ENCODE results near the gene DGKB. TPM values are rescaled to one million over a fixed set of nuclear protein-coding genes. Genes with fewer than 3 reads are reported as not detected.

DGKB gene
- total RNA-seq, 1 donor from 2014 or later: 0.72 TPM

DNA sequence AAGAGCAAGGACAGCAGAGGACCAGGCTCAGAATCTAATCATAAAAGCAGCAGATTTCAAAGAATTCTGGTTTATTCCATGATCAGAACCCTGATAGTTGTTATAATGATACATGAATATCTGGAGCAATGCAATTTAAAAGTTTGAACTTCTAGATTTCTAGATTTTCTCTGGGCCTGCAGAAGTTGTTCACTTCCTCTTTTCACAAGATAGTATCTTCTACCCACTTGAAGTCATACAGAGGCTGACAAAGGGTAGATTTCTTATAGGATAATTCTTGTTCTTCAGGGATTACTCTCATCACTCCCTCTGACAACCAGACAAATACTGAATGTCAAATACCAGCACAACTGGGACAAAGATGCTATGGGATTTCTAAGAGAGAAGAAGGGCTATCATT lies 593.1 kb downstream of the DGKB start:
- DNase-seq (ENCODE audit: low read depth, low spot score): no peak
- H3K27ac Mint-ChIP-seq (ENCODE audit: unreplicated experiment): no peak overlapping the region
- H3K4me3 Mint-ChIP-seq: no peak overlapping the region
- TF ChIP-seq, protein P1, sequence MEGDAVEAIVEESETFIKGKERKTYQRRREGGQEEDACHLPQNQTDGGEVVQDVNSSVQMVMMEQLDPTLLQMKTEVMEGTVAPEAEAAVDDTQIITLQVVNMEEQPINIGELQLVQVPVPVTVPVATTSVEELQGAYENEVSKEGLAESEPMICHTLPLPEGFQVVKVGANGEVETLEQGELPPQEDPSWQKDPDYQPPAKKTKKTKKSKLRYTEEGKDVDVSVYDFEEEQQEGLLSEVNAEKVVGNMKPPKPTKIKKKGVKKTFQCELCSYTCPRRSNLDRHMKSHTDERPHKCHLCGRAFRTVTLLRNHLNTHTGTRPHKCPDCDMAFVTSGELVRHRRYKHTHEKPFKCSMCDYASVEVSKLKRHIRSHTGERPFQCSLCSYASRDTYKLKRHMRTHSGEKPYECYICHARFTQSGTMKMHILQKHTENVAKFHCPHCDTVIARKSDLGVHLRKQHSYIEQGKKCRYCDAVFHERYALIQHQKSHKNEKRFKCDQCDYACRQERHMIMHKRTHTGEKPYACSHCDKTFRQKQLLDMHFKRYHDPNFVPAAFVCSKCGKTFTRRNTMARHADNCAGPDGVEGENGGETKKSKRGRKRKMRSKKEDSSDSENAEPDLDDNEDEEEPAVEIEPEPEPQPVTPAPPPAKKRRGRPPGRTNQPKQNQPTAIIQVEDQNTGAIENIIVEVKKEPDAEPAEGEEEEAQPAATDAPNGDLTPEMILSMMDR (conservative IDR thresholded peaks at IDR 0.05): no peak
- peaks cover 6% of the 10 kb centered on the region for H3K36me3 Mint-ChIP-seq (ENCODE audit: low read depth)
- no peaks in the 10 kb centered on the region for H3K4me1 Mint-ChIP-seq
- no peaks in the 10 kb centered on the region for H3K27me3 Mint-ChIP-seq (ENCODE audit: low read depth)
- H3K9me3 Mint-ChIP-seq: peaks cover 3% of the 10 kb centered on the region

- no peak overlapping the region for H3K4me3 Mint-ChIP-seq
- peaks cover 2% of the 10 kb centered on the region for H3K36me3 Mint-ChIP-seq (ENCODE audit: low read depth)
- TF ChIP-seq, protein P1 (conservative IDR thresholded peaks at IDR 0.05): peak; percentile 53
- DNase-seq (ENCODE audit: low read depth, low spot score): no peak
- H3K27ac Mint-ChIP-seq (ENCODE audit: unreplicated experiment): no peak overlapping the region
- peaks cover 3% of the 10 kb centered on the region for H3K9me3 Mint-ChIP-seq
- H3K27me3 Mint-ChIP-seq (ENCODE audit: low read depth): no peaks in the 10 kb centered on the region
- H3K4me1 Mint-ChIP-seq: no peaks in the 10 kb centered on the region
Measured at GRCh38 chr7:14305233-14305866, 597.2 kb downstream of the DGKB start.

- TF ChIP-seq, protein P1 (conservative IDR thresholded peaks at IDR 0.05): no peak
- Mint-ChIP-seq H3K27me3 (ENCODE audit: low read depth) (no peaks in the 10 kb centered on the region), H3K4me1 (no peaks in the 10 kb centered on the region), H3K9me3 (no peaks in the 10 kb centered on the region), H3K36me3 (ENCODE audit: low read depth) (no peaks in the 10 kb centered on the region), H3K27ac (ENCODE audit: unreplicated experiment) (no peak overlapping the region), H3K4me3 (no peak overlapping the region)
- no peak for DNase-seq (ENCODE audit: low read depth, low spot score)
Measured at GRCh38 chr7:14303536-14303935, 599.0 kb downstream of the DGKB start.

GRCh38 chr7:14294637-14295036 lies 607.9 kb downstream of the DGKB start:
- Mint-ChIP-seq H3K4me3 (no peak overlapping the region), H3K27ac (ENCODE audit: unreplicated experiment) (no peak overlapping the region), H3K4me1 (no peaks in the 10 kb centered on the region), H3K9me3 (peaks cover 7% of the 10 kb centered on the region), H3K36me3 (ENCODE audit: low read depth) (peaks cover 3% of the 10 kb centered on the region), H3K27me3 (ENCODE audit: low read depth) (no peaks in the 10 kb centered on the region)
- TF ChIP-seq, protein P1 (conservative IDR thresholded peaks at IDR 0.05): no peak
- DNase-seq (ENCODE audit: low read depth, low spot score): no peak

- H3K4me3 Mint-ChIP-seq: no peak overlapping the region
- no peak overlapping the region for H3K27ac Mint-ChIP-seq (ENCODE audit: unreplicated experiment)
- DNase-seq (ENCODE audit: low read depth, low spot score): no peak
- TF ChIP-seq, protein P1 (conservative IDR thresholded peaks at IDR 0.05): no peak
- H3K4me1 Mint-ChIP-seq: peaks cover 3% of the 10 kb centered on the region
- peaks cover 7% of the 10 kb centered on the region for H3K9me3 Mint-ChIP-seq
- H3K27me3 Mint-ChIP-seq (ENCODE audit: low read depth): no peaks in the 10 kb centered on the region
- H3K36me3 Mint-ChIP-seq (ENCODE audit: low read depth): peaks cover 3% of the 10 kb centered on the region
Measured at GRCh38 chr7:14293434-14293833, 609.1 kb downstream of the DGKB start.

All from neural crest cell (in vitro differentiated cells).